ENCODE data around the gene EHD4.

EHD4 gene

DNA sequence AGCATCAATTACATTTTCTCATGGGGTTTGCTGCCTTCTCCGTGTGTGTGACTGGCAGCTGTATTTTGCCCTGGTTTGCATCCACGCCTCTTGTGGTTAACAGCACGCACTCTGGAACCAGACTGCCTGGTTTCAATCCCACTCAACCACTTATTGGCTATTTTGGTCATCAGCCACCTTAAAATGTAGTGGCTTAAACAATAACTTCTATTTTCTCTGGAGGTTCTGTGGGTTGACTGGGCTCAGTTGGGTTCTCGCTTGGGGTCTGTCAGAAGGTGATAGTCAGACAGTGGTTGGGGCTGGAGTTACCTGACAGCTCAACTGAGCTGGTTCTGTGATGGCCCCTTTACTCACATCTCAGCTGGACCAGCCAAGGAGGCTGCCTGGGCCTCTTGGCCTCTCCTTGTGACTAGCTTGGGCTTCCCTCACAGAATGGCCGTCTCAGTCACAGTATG, 36.8 kb downstream of the EHD4 start:
- Mint-ChIP-seq H3K9me3 (no peaks in the 10 kb centered on the region), H3K27me3 (no peaks in the 10 kb centered on the region), H3K27ac (peak overlapping the region; percentile 85), H3K36me3 (peaks cover 2% of the 10 kb centered on the region), H3K4me3 (no peak overlapping the region), H3K4me1 (peaks cover 20% of the 10 kb centered on the region)
- no peak for DNase-seq (ENCODE audit: low spot score in 2 of 2)
- ATAC-seq (ENCODE audit: low read depth) = no peak

DNA sequence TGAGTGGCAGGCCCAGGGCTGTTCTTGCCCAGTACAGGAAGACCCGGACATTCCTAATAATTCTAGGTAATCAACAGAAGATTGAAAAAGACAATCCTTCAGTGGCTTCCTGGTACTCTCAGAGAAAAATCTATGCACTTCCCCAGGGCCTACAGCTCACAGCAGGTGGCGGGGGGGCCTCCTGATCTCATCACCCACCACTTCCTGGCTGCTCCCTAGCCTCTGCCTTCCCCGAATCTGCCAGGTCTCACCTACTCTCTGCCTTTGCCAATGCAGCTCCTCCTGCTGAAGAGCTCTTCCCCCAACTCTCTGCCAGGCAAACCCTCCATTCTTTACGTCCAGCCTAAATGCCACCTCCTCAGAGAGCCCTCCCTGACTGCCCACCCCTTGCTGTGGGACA, 37.5 kb downstream of the EHD4 start:
- H3K27ac Mint-ChIP-seq = peak overlapping the region; percentile 85
- H3K27me3 Mint-ChIP-seq = no peaks in the 10 kb centered on the region
- DNase-seq (ENCODE audit: low spot score in 2 of 2) (no peak), ATAC-seq (ENCODE audit: low read depth) (peak; percentile 85)
- no peak overlapping the region for H3K4me3 Mint-ChIP-seq
- H3K36me3 Mint-ChIP-seq = no peaks in the 10 kb centered on the region
- H3K4me1 Mint-ChIP-seq = peaks cover 20% of the 10 kb centered on the region
- H3K9me3 Mint-ChIP-seq = no peaks in the 10 kb centered on the region

DNA sequence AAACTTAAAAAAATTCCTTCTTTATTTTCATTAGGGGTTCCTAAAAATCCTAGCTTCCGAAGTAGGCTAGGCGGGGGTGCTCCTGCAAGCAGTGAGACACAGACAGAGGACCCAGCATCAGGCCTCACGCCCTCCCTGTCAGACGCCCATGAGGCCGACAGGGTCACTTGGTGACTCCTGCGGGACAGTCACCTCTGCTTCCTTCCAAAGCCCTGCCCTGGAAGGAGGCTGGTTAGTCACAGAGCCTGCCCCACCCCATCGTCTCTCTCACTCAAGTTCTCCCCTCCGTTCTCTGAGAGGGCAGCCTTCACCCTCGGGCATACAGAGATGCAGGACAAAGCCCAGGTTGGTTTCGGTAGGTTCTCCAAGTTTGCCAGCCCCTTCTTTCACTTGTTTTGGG, 38.6 kb downstream of the EHD4 start:
- no peak overlapping the region for H3K27ac Mint-ChIP-seq
- DNase-seq (ENCODE audit: low spot score in 2 of 2) = no peak

DNA sequence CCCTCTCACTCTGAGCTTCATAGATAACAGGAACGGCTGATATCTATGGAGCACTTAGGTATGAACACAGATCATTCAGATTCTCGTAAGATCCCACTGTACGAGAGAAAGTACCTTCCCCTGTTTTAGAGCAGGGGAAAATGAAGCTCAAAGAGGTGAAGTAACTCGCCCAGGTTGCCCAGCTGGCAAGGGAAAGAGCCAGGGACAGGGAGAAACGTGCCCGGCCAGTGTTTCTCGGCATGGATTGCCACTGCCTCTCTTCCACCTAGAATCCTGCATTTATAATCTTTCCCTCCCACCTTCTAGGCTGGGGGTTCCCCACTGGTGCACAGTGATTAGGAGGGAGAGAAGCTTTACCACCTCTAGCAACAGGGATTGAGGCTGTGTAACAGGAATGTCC, 39.0 kb downstream of the EHD4 start:
- H3K4me1 Mint-ChIP-seq = peaks cover 25% of the 10 kb centered on the region

More for the DNA sequence above, 38.6 kb downstream of the EHD4 start:
- no peaks in the 10 kb centered on the region for H3K36me3 Mint-ChIP-seq
- H3K27me3 Mint-ChIP-seq = no peaks in the 10 kb centered on the region
- peaks cover 25% of the 10 kb centered on the region for H3K4me1 Mint-ChIP-seq
- H3K9me3 Mint-ChIP-seq = no peaks in the 10 kb centered on the region
- no peak for ATAC-seq (ENCODE audit: low read depth)
- no peak overlapping the region for H3K4me3 Mint-ChIP-seq

DNA sequence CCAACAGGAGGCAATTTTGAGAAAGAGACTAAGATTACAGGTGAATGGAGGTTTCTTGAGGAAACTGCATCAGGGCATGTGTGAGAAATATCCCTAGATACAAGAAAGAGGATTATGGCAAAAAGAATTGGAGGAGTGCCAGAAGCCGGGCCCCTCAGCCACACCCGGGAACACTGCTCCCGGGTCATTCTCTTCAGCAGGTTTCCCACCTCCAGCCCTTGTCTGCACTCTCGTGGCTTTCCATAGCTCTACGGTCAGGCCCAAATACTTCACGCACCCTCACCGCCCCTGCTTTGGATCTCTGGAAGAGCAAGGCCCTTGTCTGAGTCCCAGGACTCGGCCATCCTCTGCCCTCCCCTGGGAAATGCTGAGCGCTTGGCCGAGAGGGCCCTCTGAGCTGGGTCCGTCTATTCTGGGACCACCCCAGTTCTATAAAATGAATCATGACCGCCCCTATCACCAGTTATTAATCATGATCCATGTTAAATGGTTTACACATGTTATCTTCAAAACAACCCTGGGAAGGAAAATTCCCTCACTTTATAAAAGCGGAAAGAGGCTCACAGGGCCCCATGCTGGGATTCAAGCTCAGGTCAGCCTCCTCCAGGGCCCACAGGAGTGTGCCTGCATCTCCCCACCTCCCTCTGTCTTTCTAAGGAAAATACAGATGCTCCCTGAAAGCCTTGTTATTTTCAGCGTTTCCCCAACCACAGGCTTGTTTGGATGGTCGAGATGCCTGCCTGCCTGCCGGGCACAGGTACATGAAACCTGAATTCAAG, 39.7 kb downstream of the EHD4 start:
- no peaks in the 10 kb centered on the region for H3K27me3 Mint-ChIP-seq
- DNase-seq (ENCODE audit: low spot score in 2 of 2) (no peak), ATAC-seq (ENCODE audit: low read depth) (no peak)
- H3K36me3 Mint-ChIP-seq = no peaks in the 10 kb centered on the region
- peak overlapping the region; percentile 24 for H3K27ac Mint-ChIP-seq
- H3K4me1 Mint-ChIP-seq = peaks cover 30% of the 10 kb centered on the region
- H3K4me3 Mint-ChIP-seq = no peak overlapping the region
- H3K9me3 Mint-ChIP-seq = no peaks in the 10 kb centered on the region

More for the DNA sequence above, 39.0 kb downstream of the EHD4 start:
- H3K27me3 Mint-ChIP-seq = no peaks in the 10 kb centered on the region
- H3K36me3 Mint-ChIP-seq = no peaks in the 10 kb centered on the region
- no peak overlapping the region for H3K4me3 Mint-ChIP-seq
- H3K9me3 Mint-ChIP-seq = no peaks in the 10 kb centered on the region
- H3K27ac Mint-ChIP-seq = peak overlapping the region; percentile 24
- DNase-seq (ENCODE audit: low spot score in 2 of 2) (no peak), ATAC-seq (ENCODE audit: low read depth) (no peak)

DNA sequence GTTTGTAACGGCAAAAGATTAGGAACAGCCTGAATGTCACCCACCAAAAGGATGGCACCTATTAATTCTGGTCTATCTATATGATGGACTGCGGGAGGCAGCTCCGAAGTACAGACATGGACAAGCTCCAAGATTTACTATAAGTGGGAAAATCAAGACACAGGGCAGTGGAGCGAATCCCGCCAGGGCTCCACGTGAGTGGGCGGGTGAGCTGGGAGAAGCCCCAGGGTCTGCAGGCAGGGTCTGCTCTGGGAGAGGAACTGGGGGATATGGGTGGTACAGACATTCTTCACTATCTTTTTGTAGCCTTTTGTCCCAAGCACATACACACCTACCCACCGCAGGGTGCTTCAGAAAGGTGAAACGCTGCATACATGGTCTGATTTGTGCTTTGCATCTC, 40.3 kb downstream of the EHD4 start:
- DNase-seq (ENCODE audit: low spot score in 2 of 2) = no peak
- H3K36me3 Mint-ChIP-seq = no peaks in the 10 kb centered on the region
- H3K4me1 Mint-ChIP-seq = peaks cover 34% of the 10 kb centered on the region
- no peak overlapping the region for H3K4me3 Mint-ChIP-seq
- ATAC-seq (ENCODE audit: low read depth) = no peak
- H3K27me3 Mint-ChIP-seq = no peaks in the 10 kb centered on the region
- H3K9me3 Mint-ChIP-seq = no peaks in the 10 kb centered on the region
- H3K27ac Mint-ChIP-seq = no peak overlapping the region

DNA sequence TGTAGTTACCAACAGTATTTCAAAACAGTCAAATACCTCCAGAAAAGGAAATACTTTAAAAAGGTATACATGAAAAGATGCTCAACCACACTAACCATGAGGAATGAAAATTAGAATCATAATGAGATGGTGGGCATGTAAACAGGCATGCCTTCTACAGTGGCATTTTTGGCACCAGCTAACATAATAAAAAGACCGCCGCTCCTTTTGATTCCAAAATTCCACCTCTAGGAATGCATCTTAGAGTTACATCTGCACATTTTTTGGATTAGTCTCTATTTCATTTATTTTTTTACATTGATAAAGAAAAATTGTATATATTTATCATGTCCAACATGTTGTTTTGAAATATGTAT, 41.5 kb downstream of the EHD4 start:
- no peak for ATAC-seq (ENCODE audit: low read depth)
- no peak overlapping the region for H3K4me3 Mint-ChIP-seq
- no peak for DNase-seq (ENCODE audit: low spot score in 2 of 2)
- no peaks in the 10 kb centered on the region for H3K27me3 Mint-ChIP-seq
- no peaks in the 10 kb centered on the region for H3K36me3 Mint-ChIP-seq
- H3K9me3 Mint-ChIP-seq = no peaks in the 10 kb centered on the region
- peaks cover 37% of the 10 kb centered on the region for H3K4me1 Mint-ChIP-seq
- no peak overlapping the region for H3K27ac Mint-ChIP-seq

DNA sequence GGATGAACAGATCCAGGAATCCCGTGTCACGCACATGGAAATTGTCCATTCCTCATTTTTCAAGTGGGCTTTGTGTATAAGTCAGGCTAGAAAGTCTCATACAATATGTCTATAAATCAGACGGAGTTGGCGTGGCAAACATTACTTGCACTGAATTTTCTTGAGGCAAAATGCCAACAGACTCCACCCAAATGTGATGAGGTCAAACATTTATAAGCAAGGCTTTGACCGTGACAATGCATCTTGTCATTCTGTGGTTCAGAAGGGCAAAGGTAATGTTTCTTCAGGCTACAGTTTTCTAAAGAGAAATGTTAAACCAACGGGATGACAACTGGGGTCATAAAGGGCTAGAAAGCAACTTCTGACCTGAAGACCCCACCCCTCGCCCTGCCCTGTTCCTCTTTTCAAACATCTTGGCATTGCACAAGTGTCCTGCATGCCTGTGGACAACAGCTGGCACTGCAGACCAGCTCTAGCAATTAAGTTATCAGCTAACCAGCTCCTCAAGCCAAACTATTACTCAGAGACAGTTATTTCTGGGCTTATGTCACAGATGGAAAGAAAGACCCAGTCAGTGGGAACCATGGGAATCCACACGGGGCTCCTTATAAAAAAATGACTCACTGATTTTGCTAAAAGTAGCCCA, 42.0 kb downstream of the EHD4 start:
- Mint-ChIP-seq H3K27ac (no peak overlapping the region), H3K27me3 (no peaks in the 10 kb centered on the region), H3K36me3 (no peaks in the 10 kb centered on the region), H3K4me1 (peaks cover 32% of the 10 kb centered on the region), H3K9me3 (no peaks in the 10 kb centered on the region), H3K4me3 (no peak overlapping the region)
- DNase-seq (ENCODE audit: low spot score in 2 of 2) = no peak
- ATAC-seq (ENCODE audit: low read depth) = no peak

DNA sequence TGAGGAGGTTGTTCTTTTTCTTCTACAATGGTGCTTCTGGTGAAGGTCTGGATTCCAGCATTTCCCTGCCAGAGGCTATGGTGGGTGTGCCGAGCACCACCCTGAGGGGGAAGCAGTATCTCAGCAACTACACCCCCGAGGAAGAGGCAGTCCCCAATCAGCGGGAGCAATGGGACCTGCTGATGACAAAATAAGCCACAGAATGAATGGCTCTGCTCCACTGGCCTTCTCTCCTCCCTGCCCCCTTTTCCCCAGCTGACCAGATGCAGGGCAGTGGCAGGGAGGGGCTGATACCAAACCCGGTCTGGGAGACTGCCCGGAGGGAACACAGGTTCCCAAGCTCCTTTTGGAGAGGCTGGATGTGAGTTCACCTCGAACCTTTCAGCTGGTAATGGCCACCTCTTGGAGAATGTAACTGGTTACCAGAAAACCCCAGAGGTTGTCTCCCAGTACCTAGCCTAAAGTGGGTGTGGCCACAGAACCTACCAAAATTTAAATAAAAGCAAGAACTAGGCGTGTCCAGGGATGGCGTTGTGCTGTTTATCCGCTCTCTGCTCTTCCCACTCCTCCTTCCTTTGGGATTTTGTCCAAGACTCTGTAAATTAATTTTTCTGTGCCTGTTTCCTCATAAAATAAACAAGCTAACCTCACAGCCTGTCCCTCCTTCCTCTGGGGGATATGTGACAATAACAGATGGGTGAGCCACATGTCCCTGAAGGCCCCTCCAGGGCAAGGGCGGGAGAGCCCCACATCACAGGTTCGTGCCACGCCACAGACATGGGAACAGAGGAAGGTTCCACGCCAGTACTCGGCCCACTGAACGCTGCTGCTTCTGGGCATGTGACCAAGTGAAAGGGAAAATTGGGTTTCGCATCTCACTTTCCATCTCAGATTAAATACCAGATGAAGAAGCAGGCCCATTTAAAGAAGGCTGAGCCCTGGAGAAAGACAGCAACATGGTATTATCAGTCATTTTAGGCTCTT, 43.4 kb downstream of the EHD4 start:
- H3K9me3 Mint-ChIP-seq = no peaks in the 10 kb centered on the region
- DNase-seq (ENCODE audit: low spot score in 2 of 2) = peak; percentile 40 to 66
- peak overlapping the region; percentile 85 for H3K27ac Mint-ChIP-seq
- H3K4me1 Mint-ChIP-seq = peaks cover 24% of the 10 kb centered on the region
- H3K27me3 Mint-ChIP-seq = no peaks in the 10 kb centered on the region
- H3K4me3 Mint-ChIP-seq = peak overlapping the region; percentile 60
- no peaks in the 10 kb centered on the region for H3K36me3 Mint-ChIP-seq
- peak; percentile 97 for ATAC-seq (ENCODE audit: low read depth)

DNA sequence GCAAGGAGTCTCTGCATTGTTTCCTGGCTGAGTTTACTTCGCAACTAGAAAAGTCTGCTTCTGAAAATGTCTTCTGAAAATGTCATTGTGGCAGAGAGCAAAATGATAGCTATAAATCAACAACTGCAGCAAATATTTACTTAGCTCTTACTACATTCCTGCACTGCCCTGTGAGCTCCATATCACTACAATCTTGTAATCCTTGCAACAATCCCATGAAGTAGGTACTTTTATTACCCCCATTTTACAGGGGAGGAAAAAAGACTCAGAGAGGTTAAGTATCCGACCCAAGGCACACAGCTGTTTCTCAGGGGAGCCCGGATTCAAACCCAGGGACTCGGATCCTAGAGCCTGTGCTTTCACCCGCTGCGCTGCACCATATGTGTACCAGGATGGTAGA, 44.3 kb downstream of the EHD4 start:
- H3K27ac Mint-ChIP-seq = peak overlapping the region; percentile 18
- no peaks in the 10 kb centered on the region for H3K36me3 Mint-ChIP-seq
- H3K9me3 Mint-ChIP-seq = no peaks in the 10 kb centered on the region
- H3K4me3 Mint-ChIP-seq = no peak overlapping the region
- peaks cover 28% of the 10 kb centered on the region for H3K4me1 Mint-ChIP-seq
- H3K27me3 Mint-ChIP-seq = no peaks in the 10 kb centered on the region
- ATAC-seq (ENCODE audit: low read depth) (no peak), DNase-seq (ENCODE audit: low spot score in 2 of 2) (no peak)

DNA sequence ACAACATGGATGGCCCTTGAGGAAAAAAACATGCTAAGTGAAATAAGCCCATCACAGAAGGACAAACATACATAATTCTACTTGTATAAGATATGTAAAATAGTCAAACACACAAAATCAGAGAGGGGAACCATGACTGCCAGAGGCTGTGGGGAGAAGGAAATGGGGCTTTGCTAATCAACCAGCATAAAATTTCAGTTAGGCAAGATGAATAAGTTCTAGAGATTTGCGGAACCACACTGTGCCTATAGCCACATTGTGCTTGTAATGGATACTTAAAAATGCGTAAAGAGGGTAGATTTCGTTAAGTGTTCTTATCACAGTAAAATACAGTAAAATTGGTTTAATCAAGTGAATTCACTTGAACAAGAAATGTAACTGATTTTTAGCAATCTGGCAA, 44.8 kb downstream of the EHD4 start:
- no peak for DNase-seq (ENCODE audit: low spot score in 2 of 2)
- no peak for ATAC-seq (ENCODE audit: low read depth)
- H3K4me3 Mint-ChIP-seq = peak overlapping the region; percentile 4
- no peaks in the 10 kb centered on the region for H3K27me3 Mint-ChIP-seq
- H3K9me3 Mint-ChIP-seq = no peaks in the 10 kb centered on the region
- peak overlapping the region; percentile 18 for H3K27ac Mint-ChIP-seq
- H3K36me3 Mint-ChIP-seq = no peaks in the 10 kb centered on the region
- H3K4me1 Mint-ChIP-seq = peaks cover 28% of the 10 kb centered on the region

DNA sequence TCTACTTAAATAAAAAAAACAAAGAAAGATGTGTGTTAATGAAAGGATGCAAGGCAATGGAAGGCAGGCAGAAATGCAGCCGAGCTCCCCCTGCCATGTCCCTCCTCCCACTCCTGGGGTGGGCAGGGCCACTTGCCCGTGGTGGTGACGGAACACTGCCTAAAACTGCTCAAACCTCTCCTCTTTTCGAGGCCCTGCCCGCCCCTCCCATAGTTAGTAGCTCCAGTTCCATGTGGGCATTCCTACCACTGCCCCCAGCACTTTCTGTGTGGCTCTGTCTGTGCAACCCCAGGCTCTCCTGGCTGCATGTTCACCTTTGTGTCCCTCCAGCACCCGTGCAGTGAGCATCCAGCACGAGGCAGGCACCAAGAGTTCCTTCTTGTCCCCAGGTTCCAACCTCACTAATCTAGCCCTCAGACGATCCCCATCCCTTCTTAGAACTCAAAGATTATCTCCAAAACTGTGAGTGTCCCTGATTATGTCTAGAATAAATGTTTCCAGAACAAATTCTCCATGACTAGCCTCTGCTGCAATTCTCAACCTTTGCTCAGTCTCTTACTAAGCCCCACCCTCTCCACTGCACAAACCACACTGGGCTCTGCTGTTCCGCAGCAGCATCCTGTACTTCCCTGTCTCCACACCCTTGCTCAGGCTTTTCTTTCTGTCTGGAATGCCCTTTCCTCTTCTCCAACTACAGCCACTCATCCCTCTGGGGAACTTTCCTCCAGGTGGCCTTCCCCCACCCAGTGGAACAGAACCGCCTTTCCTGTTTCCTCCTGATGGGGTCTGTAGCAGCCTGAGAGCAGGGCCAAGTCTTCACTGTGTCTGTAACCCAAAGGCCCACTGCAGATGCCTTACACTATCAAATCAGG, 45.9 kb downstream of the EHD4 start:
- no peak overlapping the region for H3K4me3 Mint-ChIP-seq
- H3K9me3 Mint-ChIP-seq = no peaks in the 10 kb centered on the region
- no peaks in the 10 kb centered on the region for H3K27me3 Mint-ChIP-seq
- ATAC-seq (ENCODE audit: low read depth) (no peak), DNase-seq (ENCODE audit: low spot score in 2 of 2) (no peak)
- H3K4me1 Mint-ChIP-seq = peaks cover 28% of the 10 kb centered on the region
- peak overlapping the region; percentile 18 for H3K27ac Mint-ChIP-seq
- H3K36me3 Mint-ChIP-seq = peaks cover 2% of the 10 kb centered on the region

DNA sequence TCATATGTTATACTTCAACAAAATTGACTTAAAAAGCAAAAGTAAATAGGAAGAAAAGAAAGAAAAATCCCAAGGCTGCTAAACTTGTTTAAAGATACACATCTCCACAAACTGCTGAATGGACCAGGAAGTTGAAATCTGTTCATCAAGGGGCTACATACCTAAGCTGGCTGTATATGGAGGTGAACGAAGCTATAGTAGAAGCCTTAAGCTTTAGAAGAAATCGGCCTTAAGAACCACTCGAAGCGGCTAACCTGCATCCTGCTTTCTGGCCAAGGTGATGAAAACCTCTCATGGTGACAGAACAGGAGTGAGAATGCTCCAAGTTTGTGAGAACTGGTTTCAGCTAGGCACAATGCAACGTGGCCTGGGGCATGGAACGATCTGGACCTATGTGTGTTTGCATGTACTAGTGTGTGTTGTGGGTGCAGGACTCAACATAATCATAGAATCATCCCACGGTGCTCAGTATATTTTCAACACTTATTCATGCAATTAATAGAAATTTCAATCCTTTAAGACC, 47.2 kb downstream of the EHD4 start:
- no peak overlapping the region for H3K4me3 Mint-ChIP-seq
- no peaks in the 10 kb centered on the region for H3K27me3 Mint-ChIP-seq
- no peak overlapping the region for H3K27ac Mint-ChIP-seq
- H3K4me1 Mint-ChIP-seq = peaks cover 28% of the 10 kb centered on the region
- ATAC-seq (ENCODE audit: low read depth) (no peak), DNase-seq (ENCODE audit: low spot score in 2 of 2) (no peak)
- H3K9me3 Mint-ChIP-seq = no peaks in the 10 kb centered on the region
- peaks cover 2% of the 10 kb centered on the region for H3K36me3 Mint-ChIP-seq
